CD14-positive monocyte (primary cell): ENCODE results near the gene XAB2. TPM values are rescaled to one million over a fixed set of nuclear protein-coding genes. Genes with fewer than 3 reads are reported as not detected.

Experiments
- DNase-seq, 3 donors: peaks; one replicate each; pipeline ENCODE4 v3.0.0-alpha.2; 2011 to 2022
- H2AFZ ChIP-seq: 2 replicates; pipeline ENCODE4 v1.6.0; 2012; ENCODE audit warnings: mild to moderate bottlenecking, low read depth, low read length, inconsistent platforms; ENCODE audit not compliant: insufficient read depth, poor library complexity, severe bottlenecking
- H3K27ac ChIP-seq, 2 donors: 1 replicate in 1 of 2; 2 replicates in 1 of 2; pipeline ENCODE4 v1.5.1; 2012 to 2013; ENCODE audit warnings: low read length in 2 of 2, control low read depth in 1 of 2, inconsistent platforms in 1 of 2, low read depth in 1 of 2, mild to moderate bottlenecking in 1 of 2
- H3K27me3 ChIP-seq, 2 donors: one replicate each; pipeline versions ENCODE4 v1.6.0 to v1.6.1; 2011 to 2013; ENCODE audit warnings: low read length in 2 of 2; ENCODE audit not compliant: control insufficient read depth in 2 of 2, insufficient read depth in 2 of 2
- H3K36me3 ChIP-seq, 2 donors: replicated peaks in 1 of 2; 1 replicate in 1 of 2; 2 replicates in 1 of 2; pipeline versions ENCODE4 v1.5.1 to v1.6.1; 2012 to 2013; ENCODE audit warnings: low read length in 2 of 2, control low read depth in 1 of 2, inconsistent platforms in 1 of 2, mild to moderate bottlenecking in 1 of 2; ENCODE audit not compliant: insufficient read depth in 2 of 2, control insufficient read depth in 1 of 2
- H3K4me1 ChIP-seq, 2 donors: 1 replicate in 1 of 2; 2 replicates in 1 of 2; pipeline versions ENCODE4 v1.5.1 to v1.6.1; 2012 to 2013; ENCODE audit warnings: low read length in 2 of 2, control low read depth in 1 of 2, inconsistent platforms in 1 of 2, mild to moderate bottlenecking in 1 of 2, moderate library complexity in 1 of 2; ENCODE audit not compliant: insufficient read depth in 2 of 2, control insufficient read depth in 1 of 2
- H3K4me2 ChIP-seq: replicated peaks from 2 replicates; pipeline ENCODE3; 2012; ENCODE audit warnings: low read length, moderate library complexity, mild to moderate bottlenecking; ENCODE audit not compliant: poor library complexity, severe bottlenecking; ENCODE audit errors: extremely low read depth
- H3K4me3 ChIP-seq, 3 experiments: fragments of 200-600 bp in 1 of 3; sonication (generic) in 1 of 3; replicated peaks in 1 of 3; 1 replicate in 2 of 3; 2 replicates in 1 of 3; pipeline ENCODE4 v1.5.1; 2011 to 2013; ENCODE audit warnings: low read length in 3 of 3, mild to moderate bottlenecking in 3 of 3, control low read depth in 2 of 3, low read depth in 2 of 3, inconsistent platforms in 1 of 3, moderate library complexity in 1 of 3
- H3K79me2 ChIP-seq: 2 replicates; pipeline ENCODE4 v1.6.0; 2012; ENCODE audit warnings: mild to moderate bottlenecking, control low read depth, inconsistent platforms, low read length, moderate library complexity; ENCODE audit not compliant: insufficient read depth
- H3K9ac ChIP-seq: 2 replicates; pipeline ENCODE4 v1.6.0; 2017; ENCODE audit warnings: low read length, mild to moderate bottlenecking; ENCODE audit not compliant: insufficient read depth, poor library complexity, severe bottlenecking
- H3K9me3 ChIP-seq, 2 donors: replicated peaks in 1 of 2; 1 replicate in 1 of 2; 2 replicates in 1 of 2; pipeline versions ENCODE4 v1.5.1 to v1.6.1; 2012 to 2013; ENCODE audit warnings: low read length in 2 of 2, control low read depth in 1 of 2; ENCODE audit not compliant: control insufficient read depth in 1 of 2, insufficient read depth in 1 of 2
- H4K20me1 ChIP-seq: 2 replicates; pipeline ENCODE4 v1.6.0; 2012; ENCODE audit warnings: mild to moderate bottlenecking, low read length, control low read depth, moderate library complexity; ENCODE audit not compliant: insufficient read depth
- H3K27ac Mint-ChIP-seq, 7 donors: one replicate each; pipeline ENCODE4 v1.8.0; 2020; ENCODE audit warnings: mild to moderate bottlenecking in 7 of 7, mixed read lengths in 7 of 7, moderate library complexity in 6 of 7, inconsistent platforms in 2 of 7
- H3K27me3 Mint-ChIP-seq, 3 donors: one replicate each; pipeline ENCODE4 v1.8.0; 2021 to 2022; ENCODE audit warnings: low read depth in 3 of 3, mild to moderate bottlenecking in 3 of 3, mixed read lengths in 3 of 3, moderate library complexity in 3 of 3, inconsistent platforms in 1 of 3
- H3K36me3 Mint-ChIP-seq, 2 donors: one replicate each; pipeline ENCODE4 v1.8.0; 2020; ENCODE audit warnings: mixed read lengths in 2 of 2, inconsistent platforms in 1 of 2, mild to moderate bottlenecking in 1 of 2
- H3K4me1 Mint-ChIP-seq: one replicate; pipeline ENCODE4 v1.8.0; 2020; ENCODE audit warnings: mild to moderate bottlenecking, mixed read lengths
- H3K4me3 Mint-ChIP-seq, 2 donors: one replicate each; pipeline ENCODE4 v1.8.0; 2020; ENCODE audit warnings: mild to moderate bottlenecking in 2 of 2, mixed read lengths in 2 of 2, moderate library complexity in 1 of 2
- H3K9me3 Mint-ChIP-seq, 7 donors: one replicate each; pipeline ENCODE4 v1.8.0; 2020 to 2022; ENCODE audit warnings: mixed read lengths in 7 of 7, mild to moderate bottlenecking in 6 of 7, moderate library complexity in 6 of 7, inconsistent platforms in 2 of 7
- CTCF ChIP-seq: fragments of 200-600 bp; IDR thresholded peaks from one replicate; pipeline ENCODE4 v1.8.0; 2022; ENCODE audit warnings: antibody characterized with exemption, mild to moderate bottlenecking
- WGBS: methylation state at CpG from one replicate; pipeline ENCODE4 v1.1.5; 2013; ENCODE audit warnings: missing lambda C conversion rate; ENCODE audit not compliant: insufficient coverage; 5-methylcytosine and 5-hydroxymethylcytosine counted together
- intact Hi-C, 2 donors: fragments of 100-400 bp; cut with micrococcal nuclease; formaldehyde crosslinking; loops; one replicate each; pipeline versions ENCODE4 v1.15.0 to v1.15.1; 2023
- polyA plus RNA-seq, 3 donors: library from polyadenylated mRNA; depleted of rRNA in 1 of 3; unstranded in 2 of 3; stranded (reverse) in 1 of 3; fragments of 300-500 nt in 2 of 3; fragments of >200 nt in 1 of 3; fragmentation: Illumina TruSeq in 2 of 3; gene quantifications; 1 replicate in 2 of 3; 2 replicates in 1 of 3; pipeline ENCODE4 v1.2.3, GENCODE V29; 2012 to 2021
- small RNA-seq: library from RNA; depleted of rRNA; stranded (forward); fragments of <200 nt; gene quantifications from one replicate; pipeline ENCODE3, GENCODE V24; 2012; ENCODE audit warnings: low read depth; ENCODE audit not compliant: insufficient read length

The XAB2 gene
- polyA plus RNA-seq, 3 donors = 4.6 to 55.7 (median 8.8) TPM

- no peaks in the 10 kb centered on the region for H4K20me1 ChIP-seq
- no peak overlapping the region for H3K4me3 Mint-ChIP-seq
- H3K9me3 Mint-ChIP-seq = peaks cover 0 to 3% (median 0%) of the 10 kb centered on the region in 7 donors
- no peak overlapping the region for H2AFZ ChIP-seq
- H3K27ac Mint-ChIP-seq = no peak overlapping the region
- no peak overlapping the region for H3K4me2 ChIP-seq
- H3K36me3 ChIP-seq = no peaks in the 10 kb centered on the region
- no peaks in the 10 kb centered on the region for H3K9me3 ChIP-seq
- peaks cover 4% of the 10 kb centered on the region for H3K4me1 Mint-ChIP-seq
- no peaks in the 10 kb centered on the region for H3K36me3 Mint-ChIP-seq
- peaks cover 7 to 21% (median 16%) of the 10 kb centered on the region in 3 donors for H3K27me3 Mint-ChIP-seq
- no peak for TF ChIP-seq CTCF
- WGBS = 100% methylated on average over 2 of the region's 9 CpGs
- no peak overlapping the region for H3K9ac ChIP-seq
- no peak overlapping the region for H3K4me3 ChIP-seq
- no peaks in the 10 kb centered on the region for H3K79me2 ChIP-seq
- intact Hi-C loops = no loop called here
- H3K27ac ChIP-seq = no peak overlapping the region
- no peaks in the 10 kb centered on the region for H3K27me3 ChIP-seq
- H3K4me1 ChIP-seq = peaks cover 2 to 4% of the 10 kb centered on the region in 2 donors
- DNase-seq = peak; percentile 39 to 83 (median 62)
Observed at GRCh38 chr19:7575434-7576040, 53.8 kb downstream of the XAB2 start.

- TF ChIP-seq CTCF = no peak
- H3K4me1 Mint-ChIP-seq = peaks cover 6% of the 10 kb centered on the region
- Histone ChIP-seq H3K27ac (no peak overlapping the region), H4K20me1 (no peaks in the 10 kb centered on the region), H3K27me3 (no peaks in the 10 kb centered on the region), H2AFZ (no peak overlapping the region), H3K4me2 (no peak overlapping the region), H3K4me3 (no peak overlapping the region), H3K4me1 (peaks cover 2 to 4% of the 10 kb centered on the region in 2 donors), H3K79me2 (no peaks in the 10 kb centered on the region), H3K9me3 (no peaks in the 10 kb centered on the region), H3K9ac (no peak overlapping the region), H3K36me3 (no peaks in the 10 kb centered on the region)
- no peak overlapping the region for H3K27ac Mint-ChIP-seq
- no peaks in the 10 kb centered on the region for H3K36me3 Mint-ChIP-seq
- DNase-seq = no peak
- WGBS = no CpG with 5 or more reads among the region's 5 CpGs
- H3K9me3 Mint-ChIP-seq = peaks cover 0 to 3% (median 0%) of the 10 kb centered on the region in 7 donors
- no peak overlapping the region for H3K4me3 Mint-ChIP-seq
- H3K27me3 Mint-ChIP-seq = peaks cover 0 to 7% (median 1%) of the 10 kb centered on the region in 3 donors
- intact Hi-C loops = no loop called here
Observed at GRCh38 chr19:7570761-7571160, 58.6 kb downstream of the XAB2 start.

Small RNAs within 50 kb of the gene (small RNA-seq; reads per million reads assigned to genes)
- gene MIR6792 = not detected

Other genes starting within 250 kb of the XAB2 start
- gene PEX11G, start 140.5 kb downstream of the XAB2 start, polyA plus RNA-seq = 1 to 10 TPM in 2 of 3 donors, under 1 TPM in 1; 0.77 to 3.0 (median 1.4) TPM
- gene ZNF358, start 113.4 kb downstream of the XAB2 start, polyA plus RNA-seq = 1 to 10 TPM in 2 of 3 donors, under 1 TPM in 1; 0.41 to 8.6 (median 1.0) TPM
- gene MCOLN1, start 106.9 kb downstream of the XAB2 start, polyA plus RNA-seq = 100 to 1,000 TPM in 1 of 3 donors, 10 to 100 TPM in 2; 32.8 to 133 (median 34.3) TPM
- 100 to 1,000 TPM in 1 of 3 donors, 10 to 100 TPM in 2; 11.2 to 178 (median 14.4) TPM for gene PNPLA6, start 93.8 kb downstream of the XAB2 start, polyA plus RNA-seq
- gene CAMSAP3, start 33.7 kb downstream of the XAB2 start, polyA plus RNA-seq = under 1 TPM in 1 of 3 donors, not detected in 2; 0.05 TPM
- gene PET100, start 248 bp upstream of the XAB2 start, polyA plus RNA-seq = 100 to 1,000 TPM in 2 of 3 donors, 10 to 100 TPM in 1; 64.6 to 386 (median 300) TPM
- gene PCP2, start 4.2 kb upstream of the XAB2 start, polyA plus RNA-seq = 1 to 10 TPM in 1 of 3 donors, not detected in 2; 1.8 TPM
- 100 to 1,000 TPM; 249 to 846 (median 327) TPM for gene STXBP2, start 7.6 kb upstream of the XAB2 start, polyA plus RNA-seq
- gene RETN, start 39.5 kb upstream of the XAB2 start, polyA plus RNA-seq = 100 to 1,000 TPM in 1 of 3 donors, 10 to 100 TPM in 2; 42.1 to 119 (median 60.0) TPM
- gene MCEMP1, start 47.5 kb upstream of the XAB2 start, polyA plus RNA-seq = 100 to 1,000 TPM in 2 of 3 donors, 10 to 100 TPM in 1; 79.4 to 122 (median 104) TPM
- gene TRAPPC5, start 51.3 kb upstream of the XAB2 start, polyA plus RNA-seq = 100 to 1,000 TPM; 126 to 449 (median 414) TPM
- gene FCER2, start 72.6 kb upstream of the XAB2 start, polyA plus RNA-seq = 1 to 10 TPM; 1.1 to 4.1 (median 2.1) TPM
- gene CLEC4G, start 102.6 kb upstream of the XAB2 start, polyA plus RNA-seq = 1 to 10 TPM; 4.7 to 7.9 (median 7.1) TPM
- 1 to 10 TPM; 1.1 to 2.1 (median 1.8) TPM for gene CD209, start 118.0 kb upstream of the XAB2 start, polyA plus RNA-seq
- gene CLEC4M, start 133.7 kb upstream of the XAB2 start, polyA plus RNA-seq = not detected
- gene EVI5L, start 200.7 kb upstream of the XAB2 start, polyA plus RNA-seq = 1 to 10 TPM in 2 of 3 donors, under 1 TPM in 1; 0.76 to 5.7 (median 1.3) TPM
- gene PRR36, start 244.8 kb upstream of the XAB2 start, polyA plus RNA-seq = not detected